ENCODE data around the gene SBF2.

SBF2 gene

GRCh38 chr11:9953994-9954626 lies 339.9 kb downstream of the SBF2 start:
- TF ChIP-seq CTCF (IDR thresholded peaks at IDR 0.05; ENCODE audit: low read length) (no peak), EZH2 (IDR thresholded peaks at IDR 0.05; ENCODE audit: borderline replicate concordance, low read length) (no peak)
- Histone ChIP-seq H3K27ac (ENCODE audit: low read depth, low read length, poor library complexity, severe bottlenecking) (no peak overlapping the region), H3K4me3 (ENCODE audit: low read depth, low read length, poor library complexity, severe bottlenecking) (no peak overlapping the region), H3K9me3 (ENCODE audit: low read length) (no peaks in the 10 kb centered on the region), H3K36me3 (ENCODE audit: insufficient read depth, low read length) (no peaks in the 10 kb centered on the region), H4K20me1 (ENCODE audit: insufficient read depth, low read length) (no peaks in the 10 kb centered on the region), H3K4me2 (ENCODE audit: low read length) (no peak overlapping the region), H2AFZ (ENCODE audit: low read length) (no peak overlapping the region), H3K9me2 (ENCODE audit: low read depth, low read length) (no peaks in the 10 kb centered on the region), H3K27me3 (ENCODE audit: insufficient read depth, low read length) (no peaks in the 10 kb centered on the region), H3K4me1 (ENCODE audit: insufficient read depth, low read length, severe bottlenecking) (no peaks in the 10 kb centered on the region), H3K79me2 (ENCODE audit: insufficient read depth, low read length) (no peaks in the 10 kb centered on the region), H3F3A (ENCODE audit: insufficient read depth, low read length) (no peaks in the 10 kb centered on the region; the same call in 1 of the 2 replicates), H3K9ac (ENCODE audit: low read length) (no peak overlapping the region)

- Histone ChIP-seq H3K4me2 (ENCODE audit: low read length) (no peak overlapping the region), H3K36me3 (ENCODE audit: insufficient read depth, low read length) (no peaks in the 10 kb centered on the region), H3K27me3 (ENCODE audit: insufficient read depth, low read length) (no peaks in the 10 kb centered on the region), H2AFZ (ENCODE audit: low read length) (no peak overlapping the region), H3K9me2 (ENCODE audit: low read depth, low read length) (no peaks in the 10 kb centered on the region), H3K27ac (ENCODE audit: low read depth, low read length, poor library complexity, severe bottlenecking) (no peak overlapping the region), H3K4me1 (ENCODE audit: insufficient read depth, low read length, severe bottlenecking) (no peaks in the 10 kb centered on the region), H3K9ac (ENCODE audit: low read length) (no peak overlapping the region), H3K79me2 (ENCODE audit: insufficient read depth, low read length) (no peaks in the 10 kb centered on the region), H4K20me1 (ENCODE audit: insufficient read depth, low read length) (no peaks in the 10 kb centered on the region), H3K4me3 (ENCODE audit: low read depth, low read length, poor library complexity, severe bottlenecking) (no peak overlapping the region), H3K9me3 (ENCODE audit: low read length) (no peaks in the 10 kb centered on the region), H3F3A (ENCODE audit: insufficient read depth, low read length) (no peaks in the 10 kb centered on the region; the same call in 1 of the 2 replicates)
- TF ChIP-seq EZH2 (IDR thresholded peaks at IDR 0.05; ENCODE audit: borderline replicate concordance, low read length) (no peak), CTCF (IDR thresholded peaks at IDR 0.05; ENCODE audit: low read length) (no peak)
Observed at GRCh38 chr11:9952511-9953196, 341.4 kb downstream of the SBF2 start.

DNA sequence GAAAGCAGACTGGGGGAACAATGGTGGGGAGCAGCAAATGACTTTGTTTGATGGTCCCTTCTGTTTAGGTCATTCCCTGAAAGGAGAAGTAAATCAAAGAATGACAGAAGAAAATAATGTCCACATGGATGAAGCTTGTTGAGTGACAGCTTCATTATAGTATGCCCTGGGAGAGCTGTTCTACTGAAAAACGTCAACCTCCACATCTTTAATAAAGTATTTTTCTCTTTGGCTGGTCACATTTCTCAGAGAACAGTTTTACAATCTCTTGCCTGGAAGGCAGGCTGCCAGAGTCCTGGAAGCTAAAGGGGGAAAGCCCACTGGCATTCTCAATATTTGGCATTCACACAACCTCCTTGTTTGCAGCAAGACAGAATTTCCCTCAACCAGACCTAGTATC lies 342.2 kb downstream of the SBF2 start:
- Histone ChIP-seq H3K4me3 (ENCODE audit: low read depth, low read length, poor library complexity, severe bottlenecking) (no peak overlapping the region), H4K20me1 (ENCODE audit: insufficient read depth, low read length) (no peaks in the 10 kb centered on the region), H3K36me3 (ENCODE audit: insufficient read depth, low read length) (no peaks in the 10 kb centered on the region), H3K4me2 (ENCODE audit: low read length) (no peak overlapping the region), H3K79me2 (ENCODE audit: insufficient read depth, low read length) (no peaks in the 10 kb centered on the region), H3K9me3 (ENCODE audit: low read length) (no peaks in the 10 kb centered on the region), H3K27me3 (ENCODE audit: insufficient read depth, low read length) (no peaks in the 10 kb centered on the region), H3K27ac (ENCODE audit: low read depth, low read length, poor library complexity, severe bottlenecking) (no peak overlapping the region), H2AFZ (ENCODE audit: low read length) (no peak overlapping the region), H3K4me1 (ENCODE audit: insufficient read depth, low read length, severe bottlenecking) (no peaks in the 10 kb centered on the region), H3F3A (ENCODE audit: insufficient read depth, low read length) (no peaks in the 10 kb centered on the region; the same call in 1 of the 2 replicates), H3K9me2 (ENCODE audit: low read depth, low read length) (no peaks in the 10 kb centered on the region), H3K9ac (ENCODE audit: low read length) (no peak overlapping the region)
- no peak for TF ChIP-seq EZH2 (IDR thresholded peaks at IDR 0.05; ENCODE audit: borderline replicate concordance, low read length)
- no peak for TF ChIP-seq CTCF (IDR thresholded peaks at IDR 0.05; ENCODE audit: low read length)

Data from OCI-LY1 (cell line).